Activated CD4-positive, alpha-beta T cell treated with anti-CD3 and anti-CD28 coated beads, Interleukin-10, Interleukin-2, amounts not matched to agents 100 ng/mL and 50 ng/mL, durations not matched to agents 16 hours and 8 hours (primary cell): ENCODE results near the gene KCNH3.

ENCODE experiments used
- DNase-seq: peaks from one replicate; pipeline ENCODE4 v3.0.0-alpha.2; 2020

KCNH3 gene

GRCh38 chr12:49548481-49548821 is 9.6 kb downstream of the KCNH3 start:
- DNase-seq = no peak

GRCh38 chr12:49548822-49549648 is 10.2 kb downstream of the KCNH3 start:
- no peak for DNase-seq

- no peak for DNase-seq
Measured at GRCh38 chr12:49549735-49550692, 11.2 kb downstream of the KCNH3 start.

- DNase-seq = no peak
Measured at GRCh38 chr12:49550693-49551252, 11.9 kb downstream of the KCNH3 start.

GRCh38 chr12:49552014-49552413 is 13.2 kb downstream of the KCNH3 start:
- DNase-seq = no peak

GRCh38 chr12:49552425-49552824 is 13.6 kb downstream of the KCNH3 start:
- no peak for DNase-seq

- DNase-seq = no peak
Measured at GRCh38 chr12:49552899-49553298, 14.1 kb downstream of the KCNH3 start.

- DNase-seq = peak; percentile 42
Measured at GRCh38 chr12:49553512-49554088, 14.8 kb downstream of the KCNH3 start.

- DNase-seq = no peak
Measured at GRCh38 chr12:49554266-49554665, 15.4 kb downstream of the KCNH3 start.

- DNase-seq = no peak
Measured at GRCh38 chr12:49555631-49556390, 17.0 kb downstream of the KCNH3 start.

- no peak for DNase-seq
Measured at GRCh38 chr12:49556391-49557186, 17.8 kb downstream of the KCNH3 start.

- no peak for DNase-seq
Measured at GRCh38 chr12:49557187-49557916, 18.5 kb downstream of the KCNH3 start.

GRCh38 chr12:49557917-49558215 is 19.0 kb downstream of the KCNH3 start:
- DNase-seq = no peak

- no peak for DNase-seq
Measured at GRCh38 chr12:49558526-49558925, 19.7 kb downstream of the KCNH3 start.

GRCh38 chr12:49559011-49559675 is 20.3 kb downstream of the KCNH3 start:
- DNase-seq = no peak

GRCh38 chr12:49560695-49561094 is 21.9 kb downstream of the KCNH3 start:
- no peak for DNase-seq

GRCh38 chr12:49562233-49562632 is 23.4 kb downstream of the KCNH3 start:
- DNase-seq = no peak

GRCh38 chr12:49562831-49563230 is 24.0 kb downstream of the KCNH3 start:
- no peak for DNase-seq

GRCh38 chr12:49563951-49564685 is 25.3 kb downstream of the KCNH3 start:
- DNase-seq = no peak
